ENCODE measurements around the gene FOXC1.

Gene FOXC1

GRCh38 chr6:1621070-1621701 lies 11.5 kb downstream of the FOXC1 start:
- H2AFZ ChIP-seq (ENCODE audit: low read depth), result no peak overlapping the region
- no peaks in the 10 kb centered on the region for H3K27me3 ChIP-seq (ENCODE audit: insufficient read depth, low read depth)
- H4K20me1 ChIP-seq (ENCODE audit: insufficient read depth), result no peaks in the 10 kb centered on the region
- H3K36me3 ChIP-seq (ENCODE audit: insufficient read depth), result no peaks in the 10 kb centered on the region
- no peak overlapping the region for H3K4me2 ChIP-seq
- H3K4me3 ChIP-seq (IDR thresholded peaks at IDR 0.05; ENCODE audit: insufficient read depth, low read depth, low read length), result no peak overlapping the region
- no peak overlapping the region for H3K27ac ChIP-seq
- no peak for TF ChIP-seq CTCF (conservative IDR thresholded peaks at IDR 0.05; ENCODE audit: low read depth, low read length)
- H3K79me2 ChIP-seq (ENCODE audit: insufficient read depth, low read depth), result no peaks in the 10 kb centered on the region
- H3K4me1 ChIP-seq (ENCODE audit: low read depth, poor library complexity, severe bottlenecking), result no peaks in the 10 kb centered on the region
- H3K9ac ChIP-seq, result no peak overlapping the region

GRCh38 chr6:1622220-1622850 lies 12.6 kb downstream of the FOXC1 start:
- H3K79me2 ChIP-seq (ENCODE audit: insufficient read depth, low read depth), result no peaks in the 10 kb centered on the region
- no peak overlapping the region for H3K4me2 ChIP-seq
- H2AFZ ChIP-seq (ENCODE audit: low read depth), result no peak overlapping the region
- H3K36me3 ChIP-seq (ENCODE audit: insufficient read depth), result no peaks in the 10 kb centered on the region
- H3K9ac ChIP-seq, result no peak overlapping the region
- no peaks in the 10 kb centered on the region for H3K27me3 ChIP-seq (ENCODE audit: insufficient read depth, low read depth)
- no peak overlapping the region for H3K27ac ChIP-seq
- no peaks in the 10 kb centered on the region for H4K20me1 ChIP-seq (ENCODE audit: insufficient read depth)
- H3K4me3 ChIP-seq (IDR thresholded peaks at IDR 0.05; ENCODE audit: insufficient read depth, low read depth, low read length), result no peak overlapping the region
- TF ChIP-seq CTCF (conservative IDR thresholded peaks at IDR 0.05; ENCODE audit: low read depth, low read length), result no peak
- H3K4me1 ChIP-seq (ENCODE audit: low read depth, poor library complexity, severe bottlenecking), result no peaks in the 10 kb centered on the region

GRCh38 chr6:1622851-1623768 lies 13.4 kb downstream of the FOXC1 start:
- Histone ChIP-seq H2AFZ (ENCODE audit: low read depth) (no peak overlapping the region), H4K20me1 (ENCODE audit: insufficient read depth) (no peaks in the 10 kb centered on the region), H3K4me1 (ENCODE audit: low read depth, poor library complexity, severe bottlenecking) (no peaks in the 10 kb centered on the region), H3K79me2 (ENCODE audit: insufficient read depth, low read depth) (no peaks in the 10 kb centered on the region), H3K4me2 (no peak overlapping the region), H3K36me3 (ENCODE audit: insufficient read depth) (no peaks in the 10 kb centered on the region), H3K27me3 (ENCODE audit: insufficient read depth, low read depth) (no peaks in the 10 kb centered on the region), H3K27ac (no peak overlapping the region), H3K9ac (no peak overlapping the region), H3K4me3 (IDR thresholded peaks at IDR 0.05; ENCODE audit: insufficient read depth, low read depth, low read length) (no peak overlapping the region)
- TF ChIP-seq CTCF (conservative IDR thresholded peaks at IDR 0.05; ENCODE audit: low read depth, low read length), result no peak

GRCh38 chr6:1623769-1624057 lies 14.0 kb downstream of the FOXC1 start:
- Histone ChIP-seq H3K9ac (no peak overlapping the region), H3K27me3 (ENCODE audit: insufficient read depth, low read depth) (no peaks in the 10 kb centered on the region), H3K27ac (no peak overlapping the region), H3K4me3 (IDR thresholded peaks at IDR 0.05; ENCODE audit: insufficient read depth, low read depth, low read length) (no peak overlapping the region), H3K79me2 (ENCODE audit: insufficient read depth, low read depth) (no peaks in the 10 kb centered on the region), H3K4me1 (ENCODE audit: low read depth, poor library complexity, severe bottlenecking) (no peaks in the 10 kb centered on the region), H4K20me1 (ENCODE audit: insufficient read depth) (no peaks in the 10 kb centered on the region), H3K36me3 (ENCODE audit: insufficient read depth) (no peaks in the 10 kb centered on the region), H2AFZ (ENCODE audit: low read depth) (no peak overlapping the region), H3K4me2 (no peak overlapping the region)
- no peak for TF ChIP-seq CTCF (conservative IDR thresholded peaks at IDR 0.05; ENCODE audit: low read depth, low read length)

All from KMS-11 (cell line).